GM10266 (cell line): ENCODE results near the gene IGFN1.
"Not testable (repeated sequence)": the region's sequence is repeated elsewhere in the genome, so short reads cannot be mapped to it uniquely, and the experiment has no call there.

Source experiments
- DNase-seq: peaks from one replicate; pipeline ENCODE4 v3.0.0; 2012; ENCODE audit errors: extremely low spot score
- TF ChIP-seq, protein P1 (sequence below): IDR thresholded peaks from 2 replicates; pipeline ENCODE4 v1.5.1; 2012; ENCODE audit warnings: mild to moderate bottlenecking, low read depth; ENCODE audit not compliant: control insufficient read depth, insufficient read depth; ENCODE audit errors: missing control alignments

The IGFN1 gene

DNA sequence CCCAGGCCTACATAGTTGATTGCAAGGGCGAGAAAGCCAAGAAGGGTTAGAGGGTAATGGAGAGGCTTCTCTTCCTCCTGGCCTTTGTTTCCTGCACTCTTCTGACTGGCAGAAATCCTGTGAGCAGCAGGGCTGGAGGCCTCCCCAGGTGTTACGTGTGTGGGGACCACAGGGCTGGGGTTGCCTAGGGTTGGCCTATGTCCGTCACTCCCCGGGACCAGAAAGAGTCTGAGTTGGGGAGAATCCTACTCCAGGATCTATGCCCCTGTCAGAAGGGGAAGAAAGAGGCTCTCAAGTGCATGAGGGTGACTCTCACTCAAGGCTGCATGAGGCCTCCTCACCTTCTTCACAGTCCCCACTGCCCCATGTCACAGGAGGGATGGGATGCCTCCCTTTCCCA, 38.5 kb downstream of the IGFN1 start:
- TF ChIP-seq, protein P1, sequence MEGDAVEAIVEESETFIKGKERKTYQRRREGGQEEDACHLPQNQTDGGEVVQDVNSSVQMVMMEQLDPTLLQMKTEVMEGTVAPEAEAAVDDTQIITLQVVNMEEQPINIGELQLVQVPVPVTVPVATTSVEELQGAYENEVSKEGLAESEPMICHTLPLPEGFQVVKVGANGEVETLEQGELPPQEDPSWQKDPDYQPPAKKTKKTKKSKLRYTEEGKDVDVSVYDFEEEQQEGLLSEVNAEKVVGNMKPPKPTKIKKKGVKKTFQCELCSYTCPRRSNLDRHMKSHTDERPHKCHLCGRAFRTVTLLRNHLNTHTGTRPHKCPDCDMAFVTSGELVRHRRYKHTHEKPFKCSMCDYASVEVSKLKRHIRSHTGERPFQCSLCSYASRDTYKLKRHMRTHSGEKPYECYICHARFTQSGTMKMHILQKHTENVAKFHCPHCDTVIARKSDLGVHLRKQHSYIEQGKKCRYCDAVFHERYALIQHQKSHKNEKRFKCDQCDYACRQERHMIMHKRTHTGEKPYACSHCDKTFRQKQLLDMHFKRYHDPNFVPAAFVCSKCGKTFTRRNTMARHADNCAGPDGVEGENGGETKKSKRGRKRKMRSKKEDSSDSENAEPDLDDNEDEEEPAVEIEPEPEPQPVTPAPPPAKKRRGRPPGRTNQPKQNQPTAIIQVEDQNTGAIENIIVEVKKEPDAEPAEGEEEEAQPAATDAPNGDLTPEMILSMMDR = no peak
- no peak for DNase-seq

DNA sequence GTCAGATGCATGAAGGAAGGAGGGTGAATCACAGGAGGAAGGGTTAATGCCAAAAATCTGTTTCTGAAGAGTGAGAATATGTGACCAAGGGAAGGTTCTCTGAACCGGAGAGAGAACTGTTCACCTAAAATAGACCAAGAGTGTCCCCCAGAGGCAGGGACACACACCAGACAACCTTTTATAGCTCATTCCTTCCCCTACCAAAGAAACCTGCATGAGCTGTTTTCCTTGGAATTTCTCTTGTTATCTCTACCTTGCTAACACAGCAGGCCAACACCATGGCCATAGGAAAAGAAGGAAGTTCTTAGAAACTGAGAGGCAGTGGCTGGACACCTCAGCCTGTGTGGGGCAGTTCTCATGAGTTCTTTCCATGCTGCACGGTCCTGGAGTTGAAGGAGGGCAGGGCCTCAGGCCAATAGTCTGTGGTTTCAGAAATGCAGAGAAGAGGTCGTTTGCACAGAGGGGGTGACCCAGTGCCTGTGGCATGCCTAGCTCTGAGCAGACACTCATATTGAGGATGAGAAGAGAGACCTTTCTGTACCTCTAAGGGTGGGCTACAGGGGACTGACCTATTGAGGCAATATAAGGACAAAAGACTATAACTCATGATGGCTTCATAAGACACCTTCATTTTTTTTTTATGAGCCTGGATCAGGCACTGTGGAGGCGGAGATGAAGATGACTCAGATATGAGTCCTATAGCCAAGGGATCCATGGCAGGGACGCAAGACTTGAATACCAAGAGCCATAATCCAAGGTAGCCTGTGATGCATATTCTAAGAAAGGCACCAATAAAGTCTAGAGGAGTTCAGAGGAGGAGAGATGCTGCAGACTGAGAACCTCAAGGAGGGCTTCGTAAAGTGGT, 39.4 kb downstream of the IGFN1 start:
- DNase-seq = no peak
- TF ChIP-seq, protein P1 = no peak

DNA sequence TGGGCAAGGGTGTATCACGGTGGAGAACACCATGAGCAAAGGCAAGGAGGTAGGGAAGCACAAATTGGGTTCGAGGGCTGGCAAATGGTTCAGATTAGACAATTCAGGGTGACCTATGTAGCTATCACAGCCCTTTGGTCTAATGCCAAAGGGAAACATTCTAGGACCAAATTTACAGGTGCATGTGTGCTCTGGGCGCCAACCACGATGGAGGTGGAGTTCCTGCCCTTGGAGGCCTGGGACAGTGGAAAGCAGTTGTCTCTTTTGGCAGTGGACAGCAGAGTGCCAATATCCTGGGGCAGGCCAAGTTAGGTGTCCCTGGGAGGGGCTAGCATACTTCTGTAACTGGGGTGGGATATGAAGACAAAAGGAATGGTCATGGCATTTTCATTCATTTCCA, 40.1 kb downstream of the IGFN1 start:
- TF ChIP-seq, protein P1 = no peak
- DNase-seq = no peak

DNA sequence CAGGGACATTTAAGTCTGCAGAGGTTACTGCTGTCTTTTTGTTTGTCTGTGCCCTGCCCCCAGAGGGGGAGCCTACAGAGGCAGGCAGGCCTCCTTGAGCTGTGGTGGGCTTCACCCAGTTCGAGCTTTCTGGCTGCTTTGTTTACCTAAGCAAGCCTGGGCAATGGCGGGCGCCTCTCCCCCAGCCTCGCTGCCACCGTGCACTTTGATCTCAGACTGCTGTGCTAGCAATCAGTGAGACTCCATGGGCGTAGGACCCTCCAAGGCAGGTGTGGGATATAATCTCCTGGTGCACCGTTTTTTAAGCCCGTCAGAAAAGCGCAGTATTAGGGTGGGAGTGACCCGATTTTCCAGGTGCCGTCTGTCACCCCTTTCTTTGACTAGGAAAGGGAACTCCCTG, 49.0 kb downstream of the IGFN1 start:
- DNase-seq = not testable (repeated sequence)

- no peak for DNase-seq
- TF ChIP-seq, protein P1 = no peak
Measured at GRCh38 chr1:201240171-201240570, 49.5 kb downstream of the IGFN1 start.

DNA sequence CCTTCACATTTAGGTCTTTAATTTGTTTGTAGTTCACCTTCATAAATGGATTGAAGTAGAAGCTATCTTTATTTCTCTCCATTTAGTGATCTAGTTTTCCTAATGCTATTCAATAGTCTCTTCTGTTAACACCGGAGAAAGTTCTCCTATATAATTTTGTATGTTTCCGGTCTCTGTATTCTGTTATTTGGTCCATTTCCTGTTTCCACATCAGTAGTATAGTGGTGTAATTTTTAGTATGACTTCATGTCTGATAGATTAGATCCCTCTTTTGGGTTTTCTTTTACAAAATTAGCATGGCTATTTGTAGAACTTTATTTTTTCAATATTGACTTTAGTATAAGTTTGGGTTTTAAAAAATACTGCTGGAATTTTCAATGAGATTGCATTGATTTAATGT, 51.1 kb downstream of the IGFN1 start:
- TF ChIP-seq, protein P1 = no peak
- DNase-seq = no peak

DNA sequence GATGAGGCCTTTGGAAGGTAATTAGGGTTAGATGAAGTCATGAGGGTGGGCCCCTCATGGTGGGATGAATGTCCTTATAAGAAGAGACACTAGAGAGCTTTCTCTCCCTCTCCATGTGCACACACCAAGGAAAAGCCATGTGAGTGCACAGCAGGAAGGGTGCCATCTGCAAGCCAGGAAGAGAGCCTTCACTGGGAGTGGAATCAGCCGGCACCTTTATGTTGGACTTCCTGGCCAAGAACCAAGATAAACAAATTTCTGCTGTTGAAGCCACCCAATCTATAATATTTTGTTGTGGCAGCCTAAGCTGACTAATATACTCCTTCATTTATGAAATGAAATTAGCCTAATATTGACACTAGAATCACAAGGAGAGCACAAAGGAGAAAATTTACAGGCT, 54.5 kb downstream of the IGFN1 start:
- TF ChIP-seq, protein P1 = no peak

More for the DNA sequence above, 54.5 kb downstream of the IGFN1 start:
- DNase-seq = no peak
